HG03060 (cell line): ENCODE data around the gene TLDC2.
"Not testable (repeated sequence)": the region's sequence is repeated elsewhere in the genome, so short reads cannot be mapped to it uniquely, and the experiment has no call there.

Experiments used
- ATAC-seq: cut with Tn5 transposase; IDR thresholded peaks from one replicate; pipeline ENCODE4 v1.9.1; 2021; ENCODE audit warnings: low read depth, moderate number of reproducible peaks; ENCODE audit not compliant: unreplicated experiment

TLDC2 gene

DNA sequence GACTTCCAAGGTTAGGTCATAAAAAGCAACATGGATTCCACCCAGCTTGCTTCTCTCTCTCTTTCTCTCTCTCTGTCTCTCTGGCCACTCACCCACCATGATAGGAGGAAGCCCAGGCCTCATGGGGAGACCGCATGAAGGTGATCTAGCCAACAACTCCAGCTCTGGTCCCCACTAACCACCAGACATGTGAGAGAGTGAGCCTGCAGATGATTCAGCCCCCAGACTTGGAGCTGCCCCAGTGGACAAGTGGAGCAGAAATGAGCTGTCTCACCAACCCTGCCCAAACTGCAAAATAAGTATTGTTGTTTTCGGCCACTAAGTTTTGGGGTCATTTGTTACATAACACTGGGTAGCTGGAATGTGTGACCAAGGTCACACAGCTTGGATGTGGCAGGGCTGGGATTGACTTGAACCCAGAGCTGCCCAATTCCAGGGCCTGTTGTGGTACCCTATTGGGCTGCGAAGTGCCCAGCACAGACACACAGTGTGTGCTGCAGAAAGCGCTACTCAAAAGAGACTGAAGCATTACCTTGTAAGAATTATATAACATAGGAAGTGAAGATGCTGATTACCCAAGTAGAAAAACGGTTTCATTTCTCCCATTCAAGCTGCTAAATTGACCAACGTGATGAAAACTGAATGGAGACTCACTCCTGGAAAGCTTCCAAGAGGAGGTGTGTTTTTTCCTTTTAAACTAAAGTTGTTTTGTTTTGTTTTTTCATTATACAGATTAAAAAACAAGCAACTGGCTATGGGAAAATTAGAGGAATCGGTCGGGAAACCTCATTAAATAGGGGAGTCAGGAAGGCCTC is 9.1 kb upstream of the TLDC2 start:
- no peak for ATAC-seq

DNA sequence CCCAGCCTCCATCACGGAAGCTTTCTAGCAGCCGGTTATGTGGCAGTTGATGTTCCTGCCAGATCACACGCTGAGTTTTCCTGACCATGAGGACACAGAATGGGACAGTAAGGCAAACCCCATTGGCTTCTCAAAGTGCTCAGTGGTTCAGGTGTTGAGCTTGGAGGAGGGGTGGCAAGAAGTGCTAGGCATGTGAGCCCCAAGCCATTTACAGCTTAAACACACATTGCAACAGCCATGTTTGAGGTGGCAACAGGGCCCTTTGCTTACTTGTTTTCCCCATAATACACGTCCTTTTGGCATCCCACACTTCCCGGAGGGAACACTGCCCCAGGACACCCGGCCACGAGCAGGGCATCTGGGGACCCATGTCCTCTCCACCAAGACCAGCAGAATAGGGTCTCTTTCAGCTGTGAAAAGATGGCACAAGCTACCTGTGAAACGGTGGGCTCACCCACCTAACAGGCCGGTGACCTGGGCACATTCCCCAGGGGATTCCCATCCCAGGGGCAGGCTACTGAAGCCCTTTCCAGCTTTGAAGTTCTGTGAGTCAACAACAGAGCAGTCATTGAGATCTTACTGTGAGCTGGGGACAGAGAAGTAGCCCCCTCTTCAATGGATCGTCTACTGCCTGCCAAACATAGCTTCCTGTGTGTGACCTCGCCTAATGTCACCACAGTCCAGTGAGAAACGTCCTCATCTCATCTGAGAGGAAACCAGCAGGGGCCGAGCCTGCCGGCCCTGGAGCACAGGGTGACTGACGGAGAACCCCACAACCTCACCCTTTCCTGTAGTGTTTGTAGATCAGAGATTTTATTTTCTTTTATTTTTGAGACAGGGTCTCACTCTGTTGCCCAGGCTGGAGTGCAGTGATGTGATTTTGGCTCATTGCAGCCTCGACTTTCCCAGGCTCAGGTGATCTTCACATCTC is 4.0 kb upstream of the TLDC2 start:
- no peak for ATAC-seq

DNA sequence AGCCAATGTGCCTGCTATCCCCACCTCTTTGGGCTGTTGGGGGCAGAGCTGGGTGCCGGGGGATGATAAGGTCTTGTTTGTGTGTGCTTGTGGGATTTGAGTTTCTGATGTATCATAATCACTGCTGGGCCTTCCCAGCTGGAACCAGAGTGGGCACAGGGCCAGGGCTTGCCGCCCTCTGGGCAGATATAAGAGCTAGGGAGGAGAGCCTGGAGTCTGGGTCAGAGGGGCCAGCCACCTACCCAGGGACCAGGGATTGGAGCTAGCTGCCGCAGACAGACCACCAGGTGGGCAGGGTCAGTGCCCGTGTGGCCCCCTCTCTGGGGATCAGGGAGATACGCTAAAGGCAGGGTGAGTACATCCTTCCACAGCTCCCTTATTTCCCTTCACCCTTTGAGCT is 3.1 kb upstream of the TLDC2 start:
- ATAC-seq: no peak

DNA sequence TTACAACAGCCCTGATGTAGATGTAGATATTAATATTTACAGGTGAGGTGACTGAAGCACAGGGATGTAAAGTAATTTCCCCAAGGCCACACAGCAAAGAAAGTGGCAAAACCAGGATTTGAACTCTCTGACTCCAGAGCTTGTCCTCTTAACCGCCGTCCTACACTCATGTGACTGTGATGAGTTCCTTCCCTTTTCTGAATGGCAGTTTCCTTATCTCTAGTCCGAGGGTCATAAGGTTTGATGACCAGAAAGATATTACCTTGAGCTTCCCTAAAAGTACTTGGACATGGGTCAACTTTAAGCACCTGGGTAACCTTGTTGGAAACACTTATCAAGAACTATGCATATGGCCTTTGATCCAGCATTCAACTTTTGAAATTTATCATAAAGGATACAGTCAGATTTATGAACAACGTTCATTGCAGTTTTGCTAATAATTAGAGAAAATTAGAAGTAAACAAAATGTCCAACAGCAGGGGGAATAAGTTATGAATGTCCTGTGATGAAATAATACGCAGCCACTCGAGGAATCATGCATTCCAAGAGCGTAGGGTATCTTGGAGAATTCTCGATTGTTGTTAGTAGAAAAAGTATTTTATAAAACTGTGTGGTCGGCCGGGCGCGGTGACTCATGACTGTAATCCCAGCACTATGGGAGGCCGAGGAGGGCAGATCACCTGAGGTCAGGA is 2.3 kb upstream of the TLDC2 start:
- no peak for ATAC-seq

DNA sequence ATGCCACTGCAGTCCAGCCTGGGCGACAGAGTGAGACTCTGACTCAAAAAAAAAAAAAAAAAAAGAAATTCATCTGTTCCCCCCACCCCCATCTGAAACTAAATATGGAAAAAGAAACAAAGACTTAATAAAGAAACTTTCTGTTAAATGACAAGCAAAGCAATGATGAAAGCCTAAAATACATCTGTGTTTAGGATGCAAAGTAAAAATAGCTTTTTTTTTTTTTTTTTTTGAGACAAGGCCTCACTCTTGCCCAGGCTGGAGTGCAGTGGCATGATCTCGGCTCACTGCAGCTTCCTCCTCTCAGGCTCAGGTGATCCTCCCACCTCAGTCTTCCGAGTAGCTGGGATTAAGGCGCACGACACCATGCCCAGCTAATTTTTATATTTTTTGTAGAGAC is 845 bp upstream of the TLDC2 start:
- not testable (repeated sequence) for ATAC-seq

DNA sequence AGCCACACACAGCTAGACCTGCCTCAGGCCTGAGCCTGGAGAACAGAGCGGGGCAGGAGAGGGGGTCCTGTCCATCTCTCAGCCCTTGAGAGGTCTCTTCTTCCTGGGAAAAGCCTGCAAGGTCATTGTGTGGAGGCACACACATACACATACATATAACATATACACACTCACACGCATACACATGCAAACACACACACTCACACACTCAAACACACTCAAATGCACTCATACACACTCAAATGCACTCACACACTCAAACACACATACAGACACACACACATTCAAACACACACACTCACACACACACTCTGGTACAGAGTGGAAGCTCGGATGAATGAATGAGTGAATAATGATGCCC is 515 bp downstream of the TLDC2 start:
- no peak for ATAC-seq

DNA sequence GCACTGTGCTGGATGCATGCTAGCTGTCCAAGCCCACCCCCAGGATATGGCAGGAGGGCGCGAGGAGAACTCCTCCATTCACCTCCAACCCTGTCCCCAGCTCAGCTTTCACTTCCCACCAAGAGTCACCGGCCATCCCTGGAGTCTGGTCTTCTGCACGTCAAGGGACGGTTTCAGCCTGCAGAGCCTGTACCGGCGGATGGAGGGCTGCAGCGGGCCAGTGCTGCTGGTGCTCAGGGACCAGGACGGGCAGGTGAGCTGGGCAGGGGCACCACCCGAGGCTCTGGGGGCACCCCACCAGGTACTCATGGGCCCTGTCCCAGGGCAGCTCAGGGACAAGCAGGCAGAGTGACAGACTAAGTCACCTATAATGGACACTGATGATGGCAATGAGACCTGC is 3.0 kb downstream of the TLDC2 start:
- ATAC-seq: no peak

DNA sequence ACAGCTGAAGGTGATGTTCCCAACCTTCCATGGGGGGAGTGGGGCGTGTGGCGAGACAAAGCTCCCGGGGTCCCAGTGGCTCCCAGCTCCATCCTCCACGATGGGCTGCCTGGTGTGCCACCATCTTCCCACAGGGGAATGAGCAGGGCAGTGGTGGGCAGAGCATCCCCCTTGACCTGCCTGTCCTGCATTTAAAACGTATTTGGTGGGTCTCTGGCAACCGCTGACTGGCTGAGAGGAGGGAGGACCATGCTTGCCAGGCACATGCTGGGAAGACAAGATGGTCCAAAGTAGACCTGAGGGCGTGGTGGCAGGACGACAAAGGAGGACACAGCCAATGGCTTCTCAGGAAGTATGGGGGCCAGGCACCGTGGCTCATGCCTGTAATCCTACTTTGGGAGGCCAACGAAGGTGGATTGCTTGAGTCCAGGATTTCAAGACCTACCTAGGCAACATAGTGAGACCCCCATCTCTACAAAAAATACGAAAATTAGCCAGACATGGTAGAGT is 4.9 kb downstream of the TLDC2 start:
- ATAC-seq: no peak

DNA sequence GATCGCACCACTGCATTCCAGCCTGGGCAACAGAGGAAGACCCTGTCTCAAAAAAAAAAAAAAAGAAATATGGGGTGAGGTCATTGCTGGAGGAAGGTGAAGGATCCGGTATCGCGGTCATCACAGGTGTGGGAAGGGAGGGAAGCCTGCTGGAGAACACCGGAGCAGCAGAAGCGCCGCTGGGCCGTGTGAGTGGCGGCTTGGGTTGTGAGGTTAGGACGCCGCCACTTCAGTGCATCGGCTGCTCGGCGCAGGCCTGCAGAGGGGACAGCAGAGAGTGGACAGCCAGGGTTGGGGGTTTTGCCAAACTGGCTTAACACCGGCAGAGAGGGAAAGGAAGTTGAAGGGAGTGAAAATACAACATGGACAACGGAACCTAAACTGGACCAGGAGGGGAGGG is 5.4 kb downstream of the TLDC2 start:
- ATAC-seq: no peak

DNA sequence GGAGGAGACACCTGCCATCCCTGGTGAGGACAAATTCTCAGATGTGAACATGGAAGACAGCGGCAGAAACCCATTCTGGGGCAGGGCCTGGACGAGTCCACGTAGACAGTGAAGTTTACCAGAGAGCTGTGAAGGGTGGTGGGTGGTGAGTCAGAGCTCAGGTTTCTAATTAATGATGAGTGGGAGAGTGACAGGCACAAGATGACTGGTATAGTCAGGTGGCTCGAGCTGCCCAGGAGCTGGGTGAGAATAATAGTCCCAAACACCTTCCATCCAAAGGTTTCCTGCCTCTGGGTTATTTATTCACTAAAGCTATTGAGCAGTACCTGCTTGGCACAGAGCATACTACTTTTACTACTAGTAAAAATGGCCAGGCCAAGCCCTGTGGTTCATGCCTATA is 6.0 kb downstream of the TLDC2 start:
- ATAC-seq: no peak

DNA sequence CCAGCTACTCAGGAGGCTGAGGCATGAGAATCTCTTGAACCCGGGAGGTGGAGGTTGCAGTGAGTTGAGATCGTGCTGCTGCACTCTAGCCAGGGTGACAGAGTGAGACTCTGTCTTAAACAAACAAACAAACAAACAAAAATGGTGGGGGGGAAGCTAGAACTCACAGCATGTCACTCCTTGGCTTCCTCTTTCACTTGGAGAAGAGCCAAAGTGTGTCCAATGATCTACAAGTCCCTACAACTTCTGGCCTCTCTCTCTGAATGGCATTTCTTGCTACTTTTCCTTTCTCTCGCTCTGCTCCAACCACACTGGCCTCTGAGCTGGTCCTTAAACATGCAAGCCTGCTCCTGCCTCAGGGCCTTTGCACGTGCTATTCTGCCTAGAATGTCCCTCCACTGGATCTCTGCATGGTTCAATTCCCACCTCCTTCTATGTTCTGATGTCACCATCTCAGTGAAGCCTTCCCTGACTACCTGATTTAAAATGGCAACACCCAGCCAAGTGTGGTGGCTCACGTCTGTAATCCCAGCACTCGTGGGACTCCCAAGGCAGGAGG is 8.1 kb downstream of the TLDC2 start:
- no peak for ATAC-seq

DNA sequence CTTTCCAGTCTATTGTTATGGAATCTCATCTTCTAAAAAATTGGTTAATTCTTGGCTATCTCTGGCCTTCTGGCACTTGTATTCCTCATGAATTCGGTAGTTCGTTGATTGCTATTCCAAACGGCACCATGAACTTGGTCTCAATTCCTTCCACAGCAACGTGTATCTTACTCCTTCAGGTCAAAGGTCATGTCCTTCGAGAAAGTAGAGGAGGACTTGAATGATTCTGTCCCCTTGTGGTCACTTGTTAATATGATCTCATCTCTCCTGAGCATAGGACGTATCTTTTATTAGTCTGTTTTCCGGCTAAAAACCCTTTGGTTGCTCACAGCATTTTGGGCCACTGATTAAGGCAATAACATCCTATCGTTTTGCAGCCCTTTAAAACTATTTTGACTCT is 9.4 kb downstream of the TLDC2 start:
- no peak for ATAC-seq

DNA sequence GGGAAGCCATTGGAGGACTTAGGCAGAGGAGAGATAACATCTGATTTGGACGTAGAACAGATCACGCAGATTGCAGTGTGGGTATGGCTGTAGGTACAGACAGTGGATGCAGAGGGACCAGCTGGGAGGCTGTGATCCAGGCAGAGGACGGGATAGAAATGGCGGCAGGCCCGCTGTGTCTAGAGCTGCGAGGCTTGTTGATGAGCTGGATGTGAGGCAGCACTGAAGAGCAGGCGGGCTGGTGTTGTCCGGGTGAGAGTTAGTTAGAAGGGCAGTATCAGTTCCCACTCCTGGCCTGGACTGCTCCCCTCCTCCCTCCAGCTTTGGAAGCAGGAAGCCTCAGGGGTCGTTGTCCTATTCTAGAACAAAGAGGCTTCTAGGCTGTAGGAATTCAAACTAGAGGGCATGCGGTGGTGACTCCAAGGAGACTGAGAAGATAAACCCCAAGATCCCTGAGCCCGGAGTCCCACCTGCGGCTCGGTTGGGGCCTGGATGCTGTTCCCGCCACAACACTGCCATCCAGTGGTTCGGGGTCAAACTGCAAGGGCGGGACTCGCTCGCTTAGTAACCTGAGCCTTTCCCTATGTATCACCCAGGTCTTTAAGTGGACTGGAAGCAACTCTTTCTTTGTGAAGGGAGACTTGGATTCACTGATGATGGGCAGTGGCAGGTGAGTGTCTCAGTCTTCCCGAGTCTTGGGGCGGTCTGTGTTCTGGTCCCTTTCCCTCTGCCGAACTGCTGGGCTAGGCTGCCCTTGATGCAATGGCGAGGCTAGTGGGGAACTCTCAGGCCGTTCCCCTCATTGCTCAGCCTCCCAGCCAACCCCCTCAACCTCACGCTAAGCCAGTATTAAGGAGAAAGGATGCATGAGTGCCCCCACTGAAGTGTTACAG is 11.2 kb downstream of the TLDC2 start:
- no peak for ATAC-seq

DNA sequence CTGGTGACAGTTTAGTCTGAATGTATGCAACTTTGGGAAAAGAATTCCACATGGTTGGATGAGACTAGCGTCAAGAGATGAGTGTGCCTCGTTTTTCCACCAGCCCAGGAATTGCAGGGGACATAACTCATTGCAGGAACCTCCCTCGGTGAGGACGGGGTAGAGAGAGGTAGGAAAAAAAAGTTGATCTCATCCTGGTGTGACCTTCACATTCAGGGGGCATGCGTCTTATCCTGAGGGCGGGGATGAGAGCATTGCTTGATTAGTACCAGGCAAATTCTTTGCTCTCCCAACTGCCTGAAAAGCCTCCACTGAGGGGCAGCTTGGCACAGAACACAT is 11.8 kb downstream of the TLDC2 start:
- no peak for ATAC-seq

DNA sequence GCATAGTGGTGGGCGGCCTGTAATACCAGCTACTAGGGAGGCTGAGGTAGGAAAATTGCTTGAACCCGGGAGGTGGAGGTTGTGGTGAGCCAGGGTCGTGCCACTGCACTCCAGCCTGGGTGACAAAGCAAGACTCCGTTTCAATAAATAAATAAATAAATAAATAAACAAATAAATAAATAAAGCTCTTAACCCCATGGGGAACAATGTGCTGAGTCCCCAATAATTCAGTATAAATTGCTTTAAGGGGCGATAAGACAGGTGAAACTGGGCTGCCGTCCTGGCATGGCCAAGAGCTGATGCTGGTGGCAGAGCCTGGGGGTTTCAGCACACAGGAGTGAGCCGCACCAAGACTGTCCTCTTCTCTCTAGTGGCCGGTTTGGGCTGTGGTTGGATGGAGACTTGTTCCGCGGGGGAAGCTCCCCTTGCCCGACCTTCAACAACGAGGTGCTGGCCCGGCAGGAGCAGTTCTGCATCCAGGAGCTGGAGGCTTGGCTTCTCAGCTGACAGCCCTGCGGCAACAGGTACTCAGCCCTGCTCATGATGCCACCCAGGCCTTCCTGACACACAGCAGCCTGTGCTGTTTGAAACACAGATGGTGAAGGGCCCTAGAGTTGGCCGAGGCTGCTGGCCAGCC is 13.1 kb downstream of the TLDC2 start:
- ATAC-seq: no peak

DNA sequence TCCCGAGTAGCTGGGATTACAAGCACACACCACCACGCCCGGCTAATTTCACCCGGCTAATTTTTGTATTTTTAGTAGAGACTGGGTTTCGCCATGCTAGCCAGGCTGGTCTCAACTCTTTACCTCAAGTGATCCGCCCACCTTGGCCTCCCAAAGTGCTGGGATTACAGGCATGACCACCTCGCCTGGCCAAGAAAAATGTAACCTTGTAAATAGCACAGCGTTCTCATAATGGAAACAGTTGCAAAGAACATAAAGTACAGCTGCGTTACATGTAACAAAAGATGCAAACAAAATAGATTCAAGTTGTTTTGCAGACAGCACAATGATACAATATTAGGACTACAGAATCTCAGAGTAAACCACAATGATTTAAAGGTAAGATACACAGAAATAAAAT is 14.6 kb downstream of the TLDC2 start:
- no peak for ATAC-seq

DNA sequence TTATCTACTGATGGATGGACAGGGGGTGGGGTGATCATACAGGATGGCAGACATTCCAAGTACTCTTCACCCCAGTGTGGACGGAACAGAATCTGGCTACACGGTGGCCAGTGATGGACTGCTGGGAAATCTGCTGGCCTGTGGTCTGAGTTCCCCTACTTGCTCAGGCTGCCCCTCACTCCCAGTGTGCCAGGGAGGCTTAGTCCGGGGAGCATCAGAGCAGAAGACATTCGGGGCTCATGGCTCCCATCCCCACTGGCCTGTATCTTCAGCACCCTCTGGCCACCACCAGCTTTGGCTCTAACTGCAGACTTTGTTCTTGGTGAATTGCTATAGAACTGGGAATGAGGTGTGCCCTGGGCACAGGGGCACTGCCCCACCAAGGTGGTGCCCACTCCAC is 15.3 kb downstream of the TLDC2 start:
- ATAC-seq: no peak

DNA sequence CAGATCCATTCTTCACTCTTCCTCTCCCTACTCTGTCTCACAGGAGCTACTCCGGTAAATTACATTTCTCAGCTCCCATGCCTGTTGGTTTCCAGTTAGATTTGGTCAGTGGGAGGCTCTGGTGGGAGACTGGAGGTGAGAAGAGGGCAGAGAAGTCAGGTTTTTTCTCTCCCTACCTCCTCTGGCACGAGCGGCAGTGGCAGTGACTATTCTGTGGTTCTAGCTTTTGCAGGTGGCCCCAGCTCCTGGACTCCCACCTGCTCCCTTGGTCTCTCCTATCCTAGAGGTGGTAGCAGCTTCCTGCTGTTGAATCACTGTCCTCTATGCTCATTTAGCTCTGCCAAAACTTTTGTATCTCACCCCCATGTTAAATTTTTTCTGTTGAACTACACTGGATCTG is 17.9 kb downstream of the TLDC2 start:
- ATAC-seq: no peak

DNA sequence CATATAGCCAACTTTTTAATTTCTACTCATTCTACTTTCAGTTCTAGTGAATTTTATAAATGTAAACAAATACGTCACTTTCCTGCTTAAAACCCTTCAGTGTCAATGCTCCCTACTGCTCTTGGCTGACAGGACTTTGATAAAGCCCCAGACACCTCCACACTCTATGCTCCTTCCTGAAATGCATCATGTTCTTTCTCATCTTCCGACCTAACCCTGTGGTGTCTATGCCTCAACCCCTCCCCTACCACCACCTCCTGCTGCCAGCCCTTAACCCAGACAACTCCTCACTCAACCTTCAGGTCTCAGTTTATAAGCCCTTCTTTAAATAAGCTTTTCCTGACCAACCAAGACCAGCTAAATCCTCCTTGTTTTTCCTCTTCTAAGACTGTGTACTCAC is 19.1 kb downstream of the TLDC2 start:
- no peak for ATAC-seq
